ENCODE measurements around the gene WNT5A. TPM values are rescaled to one million over a fixed set of nuclear protein-coding genes. Genes with fewer than 3 reads are reported as not detected.

Gene WNT5A
- total RNA-seq, 1 experiment from 2014 or later, result 1.1 TPM

- Histone ChIP-seq H4K5ac (ENCODE audit: insufficient read length, low read depth, low read length) (no peak overlapping the region), H2AFZ (ENCODE audit: low read length) (no peak overlapping the region), H3K27ac (ENCODE audit: insufficient read length, low read depth, low read length) (no peak overlapping the region), H2BK20ac (ENCODE audit: low read depth, low read length, poor library complexity, severe bottlenecking) (no peak overlapping the region), H3K4me1 (ENCODE audit: insufficient read depth, low read length) (no peaks in the 10 kb centered on the region; the same call in 1 of the 2 replicates), H2AK5ac (ENCODE audit: insufficient read length, low read length) (no peak overlapping the region), H4K8ac (replicated peaks; ENCODE audit: insufficient read length, low read depth, low read length) (no peak overlapping the region), H3K27me3 (ENCODE audit: insufficient read depth, low read length) (peaks cover 48% of the 10 kb centered on the region; the same call in 1 of the 2 replicates), H3K9ac (ENCODE audit: extremely low read depth, insufficient read length, low read length) (no peak overlapping the region), H3K9me3 (ENCODE audit: control insufficient read depth, low read depth, low read length) (no peaks in the 10 kb centered on the region), H4K20me1 (ENCODE audit: control insufficient read depth, insufficient read depth, insufficient read length) (no peaks in the 10 kb centered on the region), H3K14ac (ENCODE audit: insufficient read depth, low read length) (no peak overlapping the region), H3K4me2 (ENCODE audit: insufficient read depth, insufficient read length, low read length) (peak overlapping the region; percentile 70), H3K79me1 (ENCODE audit: insufficient read depth, low read depth, low read length, poor library complexity, severe bottlenecking) (no peaks in the 10 kb centered on the region), H3T11ph (ENCODE audit: low read length) (no peak overlapping the region), H3K79me2 (ENCODE audit: insufficient read depth, low read length) (no peaks in the 10 kb centered on the region), H2BK15ac (ENCODE audit: low read depth, low read length) (no peak overlapping the region), H3K23me2 (ENCODE audit: insufficient read length, low read depth, low read length, poor library complexity, severe bottlenecking) (peaks cover 63% of the 10 kb centered on the region), H3K18ac (ENCODE audit: insufficient read length, low read depth, low read length) (no peak overlapping the region), H4K91ac (ENCODE audit: insufficient read length, low read depth, low read length) (no peak overlapping the region), H2BK5ac (ENCODE audit: insufficient read length, low read length) (no peak overlapping the region), H3K23ac (ENCODE audit: insufficient read length, low read depth, low read length) (no peak overlapping the region), H3K56ac (ENCODE audit: insufficient read length, low read depth, low read length) (no peak overlapping the region), H3K4ac (ENCODE audit: low read depth, low read length) (no peak overlapping the region), H2BK12ac (ENCODE audit: insufficient read length, low read depth, low read length) (no peak overlapping the region), H2BK120ac (ENCODE audit: low read depth, low read length, poor library complexity, severe bottlenecking) (no peak overlapping the region)
- H3K27me3 Mint-ChIP-seq (ENCODE audit: low read depth), result peaks cover 97% of the 10 kb centered on the region
- H3K27ac Mint-ChIP-seq, result peak overlapping the region in 1 of 3 experiments; percentile 37; a peak in 1 of 7 replicates
- H3K36me3 Mint-ChIP-seq (ENCODE audit: insufficient read depth in 1 of 3, low read depth in 3 of 3), result peaks cover 0 to 4% (median 0%) of the 10 kb centered on the region in 3 experiments; a peak in 1 of 7 replicates
- peak overlapping the region; percentile 78 to 89 for H3K4me3 Mint-ChIP-seq
- H3K4me1 Mint-ChIP-seq, result peaks cover 52 to 57% of the 10 kb centered on the region in 2 experiments
- peaks cover 0 to 5% of the 10 kb centered on the region in 2 experiments; a peak in 3 of 5 replicates for H3K9me3 Mint-ChIP-seq
- WGBS (ENCODE audit: extremely low coverage, insufficient read length, low lambda C conversion rate), result no CpG with 5 or more reads among the region's 71 CpGs
- no peak for TF ChIP-seq CTCF (conservative IDR thresholded peaks at IDR 0.05)
- peak; percentile 42 for DNase-seq
Measured at GRCh38 chr3:55487381-55488241, 505 bp upstream of the WNT5A start.

All from H9 (cell line).